ENCODE results near the gene MAPKAPK3. TPM values are rescaled to one million over a fixed set of nuclear protein-coding genes. Genes with fewer than 3 reads are reported as not detected.

Gene MAPKAPK3
- total RNA-seq, 8 experiments from 2014 or later: 7.2 to 40.8 (median 17.8) TPM

GRCh38 chr3:50577348-50577747 is 39.6 kb upstream of the MAPKAPK3 start:
- ATAC-seq (replicated peaks in 6 of 8): no peak
- 100% methylated on average over 1 to 2 of the region's 2 CpGs; no CpG with 5 or more reads in 8 of the 10 experiments for WGBS, 10 experiments
- in situ Hi-C loops (cut with MboI; ENCODE audit: low pct_unique_long_range_greater_than_20kb in 2 of 9, low sequenced_read_pairs in 9 of 9, unreplicated experiment in 9 of 9): no loop called here

GRCh38 chr3:50580683-50581458 is 36.1 kb upstream of the MAPKAPK3 start:
- H3K4me1 ChIP-seq (replicated peaks in 1 of 2): no peaks in the 10 kb centered on the region

More at GRCh38 chr3:50577348-50577747, 39.6 kb upstream of the MAPKAPK3 start:
- no peak overlapping the region for H3K4me3 ChIP-seq
- H3K27ac ChIP-seq: no peak overlapping the region
- H3K4me1 ChIP-seq (replicated peaks in 1 of 2): no peaks in the 10 kb centered on the region

GRCh38 chr3:50581459-50581842 is 35.5 kb upstream of the MAPKAPK3 start:
- no peak overlapping the region for H3K4me3 ChIP-seq
- in situ Hi-C loops (cut with MboI; ENCODE audit: low pct_unique_long_range_greater_than_20kb in 2 of 9, low sequenced_read_pairs in 9 of 9, unreplicated experiment in 9 of 9): no loop called here
- no peaks in the 10 kb centered on the region for H3K4me1 ChIP-seq (replicated peaks in 1 of 2)
- no peak for ATAC-seq (replicated peaks in 6 of 8)
- WGBS, 10 experiments: 100% methylated on average over 1 of the region's 2 CpGs; no CpG with 5 or more reads in 8 of the 10 experiments
- no peak overlapping the region for H3K27ac ChIP-seq

More at GRCh38 chr3:50580683-50581458, 36.1 kb upstream of the MAPKAPK3 start:
- no peak for ATAC-seq (replicated peaks in 6 of 8)
- in situ Hi-C loops (cut with MboI; ENCODE audit: low pct_unique_long_range_greater_than_20kb in 2 of 9, low sequenced_read_pairs in 9 of 9, unreplicated experiment in 9 of 9): no loop called here
- WGBS, 10 experiments: 40 to 100% (median 82%) methylated on average over 1 to 4 of the region's 9 CpGs; no CpG with 5 or more reads in 5 of the 10 experiments
- Histone ChIP-seq H3K4me3 (no peak overlapping the region), H3K27ac (no peak overlapping the region)

- ATAC-seq (replicated peaks in 6 of 8): no peak
- 81 to 100% (median 89%) methylated on average over 2 to 4 of the region's 9 CpGs; no CpG with 5 or more reads in 6 of the 10 experiments for WGBS, 10 experiments
- no peaks in the 10 kb centered on the region for H3K4me1 ChIP-seq (replicated peaks in 1 of 2)
- no peak overlapping the region for H3K27ac ChIP-seq
- no peak overlapping the region for H3K4me3 ChIP-seq
- in situ Hi-C loops (cut with MboI; ENCODE audit: low pct_unique_long_range_greater_than_20kb in 2 of 9, low sequenced_read_pairs in 9 of 9, unreplicated experiment in 9 of 9): no loop called here
Measured at GRCh38 chr3:50582083-50582482, 34.9 kb upstream of the MAPKAPK3 start.

GRCh38 chr3:50583897-50584296 is 33.1 kb upstream of the MAPKAPK3 start:
- no peak for ATAC-seq (replicated peaks in 6 of 8)
- Histone ChIP-seq H3K27ac (no peak overlapping the region), H3K4me1 (replicated peaks in 1 of 2) (peaks cover 0 to 4% of the 10 kb centered on the region in 2 donors), H3K4me3 (no peak overlapping the region)
- in situ Hi-C loops (cut with MboI; ENCODE audit: low pct_unique_long_range_greater_than_20kb in 2 of 9, low sequenced_read_pairs in 9 of 9, unreplicated experiment in 9 of 9): no loop called here
- 64 to 100% (median 93%) methylated on average over 1 to 3 of the region's 6 CpGs; no CpG with 5 or more reads in 5 of the 10 experiments for WGBS, 10 experiments

GRCh38 chr3:50584391-50584790 is 32.6 kb upstream of the MAPKAPK3 start:
- ATAC-seq (replicated peaks in 6 of 8): no peak
- 20 to 100% (median 80%) methylated on average over 1 to 2 of the region's 2 CpGs; no CpG with 5 or more reads in 1 of the 10 experiments for WGBS, 10 experiments
- Histone ChIP-seq H3K4me3 (no peak overlapping the region), H3K4me1 (replicated peaks in 1 of 2) (peaks cover 0 to 4% of the 10 kb centered on the region in 2 donors), H3K27ac (no peak overlapping the region)
- in situ Hi-C loops (cut with MboI; ENCODE audit: low pct_unique_long_range_greater_than_20kb in 2 of 9, low sequenced_read_pairs in 9 of 9, unreplicated experiment in 9 of 9): no loop called here

- Histone ChIP-seq H3K4me3 (no peak overlapping the region), H3K4me1 (replicated peaks in 1 of 2) (peaks cover 0 to 4% of the 10 kb centered on the region in 2 donors), H3K27ac (no peak overlapping the region)
- no peak for ATAC-seq (replicated peaks in 6 of 8)
- in situ Hi-C loops (cut with MboI; ENCODE audit: low pct_unique_long_range_greater_than_20kb in 2 of 9, low sequenced_read_pairs in 9 of 9, unreplicated experiment in 9 of 9): no loop called here
- 80 to 90% (median 86%) methylated on average over 1 to 3 of the region's 6 CpGs; no CpG with 5 or more reads in 5 of the 10 experiments for WGBS, 10 experiments
Measured at GRCh38 chr3:50585919-50586762, 30.8 kb upstream of the MAPKAPK3 start.

- no peak overlapping the region for H3K4me3 ChIP-seq
- ATAC-seq (replicated peaks in 6 of 8): no peak
- in situ Hi-C loops (cut with MboI; ENCODE audit: low pct_unique_long_range_greater_than_20kb in 2 of 9, low sequenced_read_pairs in 9 of 9, unreplicated experiment in 9 of 9): no loop called here
- 82 to 100% (median 87%) methylated on average over 1 to 3 of the region's 3 CpGs; no CpG with 5 or more reads in 5 of the 10 experiments for WGBS, 10 experiments
- peaks cover 0 to 4% of the 10 kb centered on the region in 2 donors for H3K4me1 ChIP-seq (replicated peaks in 1 of 2)
- H3K27ac ChIP-seq: no peak overlapping the region
Measured at GRCh38 chr3:50586763-50587070, 30.2 kb upstream of the MAPKAPK3 start.

- Histone ChIP-seq H3K4me3 (no peak overlapping the region), H3K27ac (no peak overlapping the region), H3K4me1 (replicated peaks in 1 of 2) (peaks cover 0 to 4% of the 10 kb centered on the region in 2 donors)
- in situ Hi-C loops (cut with MboI; ENCODE audit: low pct_unique_long_range_greater_than_20kb in 2 of 9, low sequenced_read_pairs in 9 of 9, unreplicated experiment in 9 of 9): no loop called here
- 32 to 91% (median 84%) methylated on average over 1 to 6 of the region's 6 CpGs; no CpG with 5 or more reads in 4 of the 10 experiments for WGBS, 10 experiments
- ATAC-seq (replicated peaks in 6 of 8): peak in 7 of 8 experiments; percentile 29 to 84 (median 80)
Measured at GRCh38 chr3:50587373-50587772, 29.6 kb upstream of the MAPKAPK3 start.

GRCh38 chr3:50587806-50588758 is 28.9 kb upstream of the MAPKAPK3 start:
- ATAC-seq (replicated peaks in 6 of 8): peak in 3 of 8 experiments; percentile 7 to 16 (median 8)
- Histone ChIP-seq H3K4me1 (replicated peaks in 1 of 2) (peaks cover 0 to 4% of the 10 kb centered on the region in 2 donors), H3K4me3 (no peak overlapping the region), H3K27ac (no peak overlapping the region)
- in situ Hi-C loops (cut with MboI; ENCODE audit: low pct_unique_long_range_greater_than_20kb in 2 of 9, low sequenced_read_pairs in 9 of 9, unreplicated experiment in 9 of 9): no loop called here
- WGBS, 10 experiments: 25 to 100% (median 67%) methylated on average over 2 to 4 of the region's 17 CpGs; no CpG with 5 or more reads in 5 of the 10 experiments

GRCh38 chr3:50588759-50589433 is 28.1 kb upstream of the MAPKAPK3 start:
- 70 to 93% (median 85%) methylated on average over 2 to 4 of the region's 4 CpGs; no CpG with 5 or more reads in 3 of the 10 experiments for WGBS, 10 experiments
- no peak for ATAC-seq (replicated peaks in 6 of 8)
- in situ Hi-C loops (cut with MboI; ENCODE audit: low pct_unique_long_range_greater_than_20kb in 2 of 9, low sequenced_read_pairs in 9 of 9, unreplicated experiment in 9 of 9): no loop called here
- Histone ChIP-seq H3K27ac (no peak overlapping the region), H3K4me3 (no peak overlapping the region), H3K4me1 (replicated peaks in 1 of 2) (peaks cover 0 to 4% of the 10 kb centered on the region in 2 donors)

- 25 to 89% (median 60%) methylated on average over 1 to 3 of the region's 9 CpGs; no CpG with 5 or more reads in 6 of the 10 experiments for WGBS, 10 experiments
- Histone ChIP-seq H3K4me1 (replicated peaks in 1 of 2) (peaks cover 0 to 4% of the 10 kb centered on the region in 2 donors), H3K4me3 (no peak overlapping the region), H3K27ac (no peak overlapping the region)
- in situ Hi-C loops (cut with MboI; ENCODE audit: low pct_unique_long_range_greater_than_20kb in 2 of 9, low sequenced_read_pairs in 9 of 9, unreplicated experiment in 9 of 9): no loop called here
- no peak for ATAC-seq (replicated peaks in 6 of 8)
Measured at GRCh38 chr3:50591196-50591741, 25.7 kb upstream of the MAPKAPK3 start.

All from motor neuron (in vitro differentiated cells).